Measurements from ENCODE around the gene MYH3. TPM values are rescaled to one million over a fixed set of nuclear protein-coding genes. Genes with fewer than 3 reads are reported as not detected.
A peak's percentile ranks its signal among the peaks of the same experiment; 100 is the strongest.

MYH3 gene
- total RNA-seq, 1 experiment from 2014 or later, result 2.1 TPM

DNA sequence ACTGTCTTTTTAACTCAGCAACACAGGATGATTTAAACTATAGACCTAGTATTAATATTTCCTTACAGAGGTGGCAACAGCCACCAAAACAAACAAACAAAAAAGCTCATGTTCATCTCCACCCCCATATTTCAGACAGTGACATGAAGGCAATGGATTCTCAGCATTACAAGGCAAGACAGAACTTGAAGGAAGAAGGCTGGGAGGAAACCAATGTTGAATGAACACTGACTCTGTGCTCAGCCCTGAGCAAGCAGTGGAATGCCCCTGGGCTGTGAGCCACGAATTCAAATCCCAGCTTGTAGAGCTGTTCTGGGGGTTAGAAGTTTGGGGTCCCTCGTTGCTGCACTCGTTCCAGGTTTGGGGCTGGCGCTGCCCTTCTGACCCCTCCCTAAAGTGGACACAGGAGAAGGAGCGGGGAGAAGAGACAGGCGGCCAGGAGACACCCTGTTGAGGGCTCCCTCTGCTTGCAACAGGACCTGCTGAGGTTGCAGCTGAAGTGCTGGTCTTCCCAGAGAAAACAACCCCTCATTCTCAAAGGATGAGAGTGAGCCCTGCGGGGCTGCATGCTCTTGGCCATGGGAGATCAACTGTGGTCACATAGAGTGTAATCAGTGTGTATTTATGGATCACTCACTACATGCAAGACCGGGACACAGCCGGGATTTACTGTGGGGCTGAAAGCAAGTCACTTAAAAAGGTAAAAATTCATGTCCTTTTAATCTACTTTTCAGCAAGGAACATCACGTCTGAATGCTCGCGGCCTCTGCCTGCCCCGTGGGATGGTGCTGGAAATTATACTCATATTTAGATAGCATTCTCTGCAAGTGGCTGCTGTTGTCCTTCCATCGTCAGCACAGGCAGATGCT, 34.3 kb downstream of the MYH3 start:
- DNase-seq (ENCODE audit: unreplicated experiment), result peak; percentile 33
- Mint-ChIP-seq H3K36me3 (ENCODE audit: insufficient read depth, unreplicated experiment) (no peaks in the 10 kb centered on the region), H3K4me3 (ENCODE audit: unreplicated experiment) (no peak overlapping the region), H3K27me3 (ENCODE audit: insufficient read depth, unreplicated experiment) (no peaks in the 10 kb centered on the region), H3K4me1 (ENCODE audit: insufficient read depth, unreplicated experiment) (peaks cover 5% of the 10 kb centered on the region), H3K27ac (ENCODE audit: low read depth, unreplicated experiment) (peak overlapping the region; percentile 8), H3K9me3 (ENCODE audit: unreplicated experiment) (no peaks in the 10 kb centered on the region)
- TF ChIP-seq, protein P1, sequence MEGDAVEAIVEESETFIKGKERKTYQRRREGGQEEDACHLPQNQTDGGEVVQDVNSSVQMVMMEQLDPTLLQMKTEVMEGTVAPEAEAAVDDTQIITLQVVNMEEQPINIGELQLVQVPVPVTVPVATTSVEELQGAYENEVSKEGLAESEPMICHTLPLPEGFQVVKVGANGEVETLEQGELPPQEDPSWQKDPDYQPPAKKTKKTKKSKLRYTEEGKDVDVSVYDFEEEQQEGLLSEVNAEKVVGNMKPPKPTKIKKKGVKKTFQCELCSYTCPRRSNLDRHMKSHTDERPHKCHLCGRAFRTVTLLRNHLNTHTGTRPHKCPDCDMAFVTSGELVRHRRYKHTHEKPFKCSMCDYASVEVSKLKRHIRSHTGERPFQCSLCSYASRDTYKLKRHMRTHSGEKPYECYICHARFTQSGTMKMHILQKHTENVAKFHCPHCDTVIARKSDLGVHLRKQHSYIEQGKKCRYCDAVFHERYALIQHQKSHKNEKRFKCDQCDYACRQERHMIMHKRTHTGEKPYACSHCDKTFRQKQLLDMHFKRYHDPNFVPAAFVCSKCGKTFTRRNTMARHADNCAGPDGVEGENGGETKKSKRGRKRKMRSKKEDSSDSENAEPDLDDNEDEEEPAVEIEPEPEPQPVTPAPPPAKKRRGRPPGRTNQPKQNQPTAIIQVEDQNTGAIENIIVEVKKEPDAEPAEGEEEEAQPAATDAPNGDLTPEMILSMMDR (IDR thresholded peaks at IDR 0.05; ENCODE audit: unreplicated experiment), result no peak
- CTCF ChIA-PET, result interaction anchor here (0.5 to 14.5 kb wide), 6 partner anchors 9 to 853 kb away, joined by 3 to 337 read pairs (median 19); no protein-coding TSS in a partner anchor
- POLR2A ChIA-PET, result no interaction called here
- no TSS peak for BruUV-seq (replicated peaks)
- intact Hi-C loops (cut with micrococcal nuclease), result no loop called here

DNA sequence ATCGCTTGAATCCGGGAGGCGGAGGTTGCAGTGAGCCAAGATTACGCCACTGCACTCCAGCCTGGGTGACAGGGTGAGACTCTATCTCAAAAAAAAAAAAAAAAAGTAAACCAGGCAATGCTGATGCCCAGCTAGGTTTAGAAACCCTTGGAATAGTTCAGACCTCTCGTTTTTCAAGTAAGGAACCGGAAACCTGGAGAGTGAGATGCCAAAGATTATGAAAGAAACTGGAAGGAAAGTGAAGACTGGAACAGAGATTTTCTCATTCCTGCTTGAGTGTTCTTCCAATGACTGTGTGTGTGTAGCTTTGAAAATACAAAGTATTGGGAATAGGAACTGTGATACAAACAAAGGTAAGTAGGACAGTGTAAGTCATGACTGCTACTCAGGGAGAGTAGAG, 35.7 kb downstream of the MYH3 start:
- DNase-seq (ENCODE audit: unreplicated experiment), result no peak
- H3K4me1 Mint-ChIP-seq (ENCODE audit: insufficient read depth, unreplicated experiment), result peaks cover 5% of the 10 kb centered on the region
- H3K36me3 Mint-ChIP-seq (ENCODE audit: insufficient read depth, unreplicated experiment), result no peaks in the 10 kb centered on the region
- ChIA-PET POLR2A (no interaction called here), CTCF (interaction anchor here (0.6 to 14.5 kb wide), 7 partner anchors 13 to 1314 kb away, joined by 3 to 337 read pairs (median 5); no protein-coding TSS in a partner anchor)
- BruUV-seq (replicated peaks), result no TSS peak
- TF ChIP-seq, protein P1 (IDR thresholded peaks at IDR 0.05; ENCODE audit: unreplicated experiment), result no peak
- peak overlapping the region; percentile 46 for H3K27ac Mint-ChIP-seq (ENCODE audit: low read depth, unreplicated experiment)
- intact Hi-C loops (cut with micrococcal nuclease), result no loop called here
- no peaks in the 10 kb centered on the region for H3K9me3 Mint-ChIP-seq (ENCODE audit: unreplicated experiment)
- no peaks in the 10 kb centered on the region for H3K27me3 Mint-ChIP-seq (ENCODE audit: insufficient read depth, unreplicated experiment)
- H3K4me3 Mint-ChIP-seq (ENCODE audit: unreplicated experiment), result no peak overlapping the region

DNA sequence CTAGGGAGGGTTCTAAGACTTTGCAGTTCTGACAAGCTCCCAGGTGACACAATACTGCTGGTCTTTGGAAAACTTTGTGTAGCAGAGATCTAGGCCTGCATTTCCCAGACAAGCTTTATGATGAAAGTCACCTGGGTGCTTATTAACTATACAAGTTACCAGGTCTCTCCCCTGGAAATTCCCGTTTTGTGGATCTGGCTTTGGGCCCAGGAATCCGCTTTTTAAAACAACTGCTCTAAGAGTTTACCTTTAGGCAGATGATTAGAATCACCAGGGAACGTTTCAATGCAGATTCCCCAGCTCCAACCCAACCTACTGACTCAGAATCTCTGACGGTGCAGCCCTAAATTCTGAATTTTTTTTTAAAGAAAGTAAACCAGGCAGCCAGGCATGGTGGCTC, 36.3 kb downstream of the MYH3 start:
- DNase-seq (ENCODE audit: unreplicated experiment), result peak; percentile 18
- Mint-ChIP-seq H3K27me3 (ENCODE audit: insufficient read depth, unreplicated experiment) (no peaks in the 10 kb centered on the region), H3K4me3 (ENCODE audit: unreplicated experiment) (no peak overlapping the region), H3K4me1 (ENCODE audit: insufficient read depth, unreplicated experiment) (peaks cover 5% of the 10 kb centered on the region), H3K27ac (ENCODE audit: low read depth, unreplicated experiment) (peak overlapping the region; percentile 46), H3K9me3 (ENCODE audit: unreplicated experiment) (no peaks in the 10 kb centered on the region), H3K36me3 (ENCODE audit: insufficient read depth, unreplicated experiment) (no peaks in the 10 kb centered on the region)
- no TSS peak for BruUV-seq (replicated peaks)
- POLR2A ChIA-PET, result no interaction called here
- TF ChIP-seq, protein P1 (IDR thresholded peaks at IDR 0.05; ENCODE audit: unreplicated experiment), result no peak
- CTCF ChIA-PET, result interaction anchor here (0.6 to 14.5 kb wide), 7 partner anchors 13 to 876 kb away, joined by 3 to 337 read pairs (median 26); no protein-coding TSS in a partner anchor
- intact Hi-C loops (cut with micrococcal nuclease), result no loop called here

DNA sequence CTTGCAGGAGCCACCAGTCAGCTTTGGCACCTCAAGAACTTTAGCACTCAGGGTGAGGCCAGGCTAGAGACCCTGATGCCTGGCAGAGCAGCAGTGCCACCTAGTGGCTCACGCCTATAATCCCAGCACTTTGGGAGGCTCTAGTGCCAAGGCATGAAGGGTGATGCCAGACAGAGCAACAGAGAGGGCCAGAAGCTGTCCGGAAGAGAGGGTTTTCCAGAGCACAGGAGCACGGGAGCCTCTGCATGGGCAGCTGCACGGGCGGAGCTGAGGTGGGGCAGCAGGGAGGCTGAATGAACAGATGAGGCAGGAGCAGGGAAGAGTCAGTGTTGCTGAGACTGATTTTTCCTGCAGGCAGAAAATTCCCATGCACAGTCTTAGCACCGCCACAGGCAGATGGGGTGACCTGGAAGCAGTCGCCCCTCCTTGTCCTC, 38.9 kb downstream of the MYH3 start:
- TF ChIP-seq, protein P1 (IDR thresholded peaks at IDR 0.05; ENCODE audit: unreplicated experiment), result peak; percentile 91
- no TSS peak for BruUV-seq (replicated peaks)
- no peak overlapping the region for H3K27ac Mint-ChIP-seq (ENCODE audit: low read depth, unreplicated experiment)
- DNase-seq (ENCODE audit: unreplicated experiment), result peak; percentile 78
- no peaks in the 10 kb centered on the region for H3K27me3 Mint-ChIP-seq (ENCODE audit: insufficient read depth, unreplicated experiment)
- H3K36me3 Mint-ChIP-seq (ENCODE audit: insufficient read depth, unreplicated experiment), result no peaks in the 10 kb centered on the region
- ChIA-PET CTCF (interaction anchor here (0.5 to 14.5 kb wide), 54 partner anchors 16 to 1641 kb away, joined by 3 to 337 read pairs (median 4); no protein-coding TSS in a partner anchor), POLR2A (no interaction called here)
- H3K4me3 Mint-ChIP-seq (ENCODE audit: unreplicated experiment), result no peak overlapping the region
- intact Hi-C loops (cut with micrococcal nuclease), result loop anchor here (1.0 kb wide), 1 partner anchor 694 kb away; no protein-coding TSS in a partner anchor
- H3K4me1 Mint-ChIP-seq (ENCODE audit: insufficient read depth, unreplicated experiment), result peaks cover 16% of the 10 kb centered on the region
- H3K9me3 Mint-ChIP-seq (ENCODE audit: unreplicated experiment), result no peaks in the 10 kb centered on the region
